Measurements from ENCODE around the gene LCLAT1. TPM values are rescaled to one million over a fixed set of nuclear protein-coding genes. Genes with fewer than 3 reads are reported as not detected.
"Not testable (repeated sequence)": the region's sequence is repeated elsewhere in the genome, so short reads cannot be mapped to it uniquely, and the experiment has no call there.

LCLAT1 gene
- total and polyA plus RNA-seq, 2 donors: 4.5 to 22.8 TPM

GRCh38 chr2:30633039-30633438 lies 186.0 kb downstream of the LCLAT1 start:
- H3K36me3 ChIP-seq (ENCODE audit: insufficient read depth): no peaks in the 10 kb centered on the region
- H3K4me1 ChIP-seq (ENCODE audit: insufficient read depth): no peaks in the 10 kb centered on the region
- 98% methylated on average over 4 of the region's 4 CpGs for WGBS
- no peak overlapping the region for H3K27ac ChIP-seq (ENCODE audit: low read depth)
- DNase-seq (ENCODE audit: extremely low spot score): no peak
- H3K4me3 ChIP-seq (ENCODE audit: low read depth, low read length): no peak overlapping the region

- DNase-seq (ENCODE audit: extremely low spot score): no peak
- WGBS: 92% methylated on average over 1 of the region's 1 CpG
- Histone ChIP-seq H3K36me3 (ENCODE audit: insufficient read depth) (no peaks in the 10 kb centered on the region), H3K4me3 (ENCODE audit: low read depth, low read length) (no peak overlapping the region), H3K4me1 (ENCODE audit: insufficient read depth) (no peaks in the 10 kb centered on the region), H3K27ac (ENCODE audit: low read depth) (no peak overlapping the region)
Measured at GRCh38 chr2:30636311-30636710, 189.3 kb downstream of the LCLAT1 start.

- 92% methylated on average over 5 of the region's 5 CpGs for WGBS
- H3K36me3 ChIP-seq (ENCODE audit: insufficient read depth): no peaks in the 10 kb centered on the region
- DNase-seq (ENCODE audit: extremely low spot score): no peak
- no peaks in the 10 kb centered on the region for H3K4me1 ChIP-seq (ENCODE audit: insufficient read depth)
- no peak overlapping the region for H3K27ac ChIP-seq (ENCODE audit: low read depth)
- H3K4me3 ChIP-seq (ENCODE audit: low read depth, low read length): no peak overlapping the region
Measured at GRCh38 chr2:30639836-30640235, 192.8 kb downstream of the LCLAT1 start.

GRCh38 chr2:30641765-30642345 lies 194.8 kb downstream of the LCLAT1 start:
- DNase-seq (ENCODE audit: extremely low spot score): no peak
- H3K4me3 ChIP-seq (ENCODE audit: low read depth, low read length): no peak overlapping the region
- H3K4me1 ChIP-seq (ENCODE audit: insufficient read depth): no peaks in the 10 kb centered on the region
- no peak overlapping the region for H3K27ac ChIP-seq (ENCODE audit: low read depth)
- 44% methylated on average over 3 of the region's 3 CpGs for WGBS
- H3K36me3 ChIP-seq (ENCODE audit: insufficient read depth): no peaks in the 10 kb centered on the region

GRCh38 chr2:30643013-30643412 lies 196.0 kb downstream of the LCLAT1 start:
- H3K4me1 ChIP-seq (ENCODE audit: insufficient read depth); DNase-seq (ENCODE audit: extremely low spot score); H3K4me3 ChIP-seq (ENCODE audit: low read depth, low read length); H3K36me3 ChIP-seq (ENCODE audit: insufficient read depth); H3K27ac ChIP-seq (ENCODE audit: low read depth): not testable (repeated sequence)
- WGBS: no CpG with 5 or more reads among the region's 4 CpGs

- Histone ChIP-seq H3K27ac (ENCODE audit: low read depth) (no peak overlapping the region), H3K36me3 (ENCODE audit: insufficient read depth) (no peaks in the 10 kb centered on the region), H3K4me1 (ENCODE audit: insufficient read depth) (no peaks in the 10 kb centered on the region), H3K4me3 (ENCODE audit: low read depth, low read length) (no peak overlapping the region)
- WGBS: 55% methylated on average over 3 of the region's 3 CpGs
- DNase-seq (ENCODE audit: extremely low spot score): no peak
Measured at GRCh38 chr2:30643674-30644073, 196.6 kb downstream of the LCLAT1 start.

- no peak for DNase-seq (ENCODE audit: extremely low spot score)
- no peak overlapping the region for H3K4me3 ChIP-seq (ENCODE audit: low read depth, low read length)
- no peak overlapping the region for H3K27ac ChIP-seq (ENCODE audit: low read depth)
- no peaks in the 10 kb centered on the region for H3K36me3 ChIP-seq (ENCODE audit: insufficient read depth)
- no peaks in the 10 kb centered on the region for H3K4me1 ChIP-seq (ENCODE audit: insufficient read depth)
- 98% methylated on average over 3 of the region's 3 CpGs for WGBS
Measured at GRCh38 chr2:30645081-30645744, 198.2 kb downstream of the LCLAT1 start.

- Histone ChIP-seq H3K4me1 (ENCODE audit: insufficient read depth) (no peaks in the 10 kb centered on the region), H3K36me3 (ENCODE audit: insufficient read depth) (no peaks in the 10 kb centered on the region), H3K4me3 (ENCODE audit: low read depth, low read length) (no peak overlapping the region), H3K27ac (ENCODE audit: low read depth) (no peak overlapping the region)
- DNase-seq (ENCODE audit: extremely low spot score): no peak
- WGBS: 93% methylated on average over 3 of the region's 3 CpGs
Measured at GRCh38 chr2:30645745-30646119, 198.7 kb downstream of the LCLAT1 start.

GRCh38 chr2:30647752-30648457 lies 200.9 kb downstream of the LCLAT1 start:
- Histone ChIP-seq H3K4me3 (ENCODE audit: low read depth, low read length) (no peak overlapping the region), H3K4me1 (ENCODE audit: insufficient read depth) (no peaks in the 10 kb centered on the region), H3K36me3 (ENCODE audit: insufficient read depth) (no peaks in the 10 kb centered on the region), H3K27ac (ENCODE audit: low read depth) (no peak overlapping the region)
- 83% methylated on average over 11 of the region's 11 CpGs for WGBS
- no peak for DNase-seq (ENCODE audit: extremely low spot score)

- H3K27ac ChIP-seq (ENCODE audit: low read depth): no peak overlapping the region
- H3K4me3 ChIP-seq (ENCODE audit: low read depth, low read length): no peak overlapping the region
- DNase-seq (ENCODE audit: extremely low spot score): no peak
- no peaks in the 10 kb centered on the region for H3K4me1 ChIP-seq (ENCODE audit: insufficient read depth)
- H3K36me3 ChIP-seq (ENCODE audit: insufficient read depth): no peaks in the 10 kb centered on the region
- WGBS: 28% methylated on average over 4 of the region's 4 CpGs
Measured at GRCh38 chr2:30649278-30649677, 202.2 kb downstream of the LCLAT1 start.

- WGBS: 76% methylated on average over 5 of the region's 5 CpGs
- Histone ChIP-seq H3K36me3 (ENCODE audit: insufficient read depth) (no peaks in the 10 kb centered on the region), H3K27ac (ENCODE audit: low read depth) (no peak overlapping the region), H3K4me3 (ENCODE audit: low read depth, low read length) (no peak overlapping the region), H3K4me1 (ENCODE audit: insufficient read depth) (no peaks in the 10 kb centered on the region)
- DNase-seq (ENCODE audit: extremely low spot score): no peak
Measured at GRCh38 chr2:30649828-30650227, 202.8 kb downstream of the LCLAT1 start.

- no peak for DNase-seq (ENCODE audit: extremely low spot score)
- Histone ChIP-seq H3K27ac (ENCODE audit: low read depth) (no peak overlapping the region), H3K4me3 (ENCODE audit: low read depth, low read length) (no peak overlapping the region), H3K36me3 (ENCODE audit: insufficient read depth) (no peaks in the 10 kb centered on the region), H3K4me1 (ENCODE audit: insufficient read depth) (no peaks in the 10 kb centered on the region)
- WGBS: 84% methylated on average over 8 of the region's 8 CpGs
Measured at GRCh38 chr2:30652271-30652915, 205.3 kb downstream of the LCLAT1 start.

- WGBS: 83% methylated on average over 2 of the region's 2 CpGs
- no peaks in the 10 kb centered on the region for H3K36me3 ChIP-seq (ENCODE audit: insufficient read depth)
- H3K4me1 ChIP-seq (ENCODE audit: insufficient read depth): no peaks in the 10 kb centered on the region
- DNase-seq (ENCODE audit: extremely low spot score): no peak
- no peak overlapping the region for H3K27ac ChIP-seq (ENCODE audit: low read depth)
- no peak overlapping the region for H3K4me3 ChIP-seq (ENCODE audit: low read depth, low read length)
Measured at GRCh38 chr2:30653847-30654246, 206.8 kb downstream of the LCLAT1 start.

- WGBS: 92% methylated on average over 3 of the region's 3 CpGs
- no peak for DNase-seq (ENCODE audit: extremely low spot score)
- Histone ChIP-seq H3K4me3 (ENCODE audit: low read depth, low read length) (no peak overlapping the region), H3K36me3 (ENCODE audit: insufficient read depth) (no peaks in the 10 kb centered on the region), H3K4me1 (ENCODE audit: insufficient read depth) (no peaks in the 10 kb centered on the region), H3K27ac (ENCODE audit: low read depth) (no peak overlapping the region)
Measured at GRCh38 chr2:30654404-30654803, 207.4 kb downstream of the LCLAT1 start.

Measured in urinary bladder (tissue), 4 donors.